ENCODE data around the gene KCNT2. TPM values are rescaled to one million over a fixed set of nuclear protein-coding genes. Genes with fewer than 3 reads are reported as not detected.

Gene KCNT2
- total and polyA plus RNA-seq, 9 of the 15 experiments (the other 6 are each of a cell fraction or from before 2014, with no cell fraction given): 0.13 to 0.73 (median 0.28) TPM

GRCh38 chr1:196637606-196638005 lies 29.4 kb upstream of the KCNT2 start:
- FAIRE-seq: no peak

GRCh38 chr1:196628838-196629237 lies 20.6 kb upstream of the KCNT2 start:
- no peak for DNase-seq (ENCODE audit: extremely low read depth in 1 of 4, low spot score in 3 of 4)
- CTCF ChIA-PET (ENCODE audit: low intra/inter-chr PET ratio): no interaction called here
- H3K4me3 ChIP-seq: no peak overlapping the region
- no peak overlapping the region for H2AFZ ChIP-seq (ENCODE audit: low read depth, low read length)
- no peak overlapping the region for H3K9ac ChIP-seq (ENCODE audit: insufficient read depth in 1 of 2, low read depth in 2 of 2, low read length in 2 of 2)
- H3K4me1 ChIP-seq (replicated peaks in 1 of 2; ENCODE audit: control insufficient read depth in 2 of 2, insufficient read depth in 2 of 2, low read length in 2 of 2): no peaks in the 10 kb centered on the region
- H3K36me3 ChIP-seq (ENCODE audit: control insufficient read depth, insufficient read depth, low read length): no peaks in the 10 kb centered on the region
- POLR2A ChIA-PET: interaction anchor here (1.0 kb wide), 1 partner anchor 10 kb away, joined by 7 read pairs; no protein-coding TSS in a partner anchor
- H3K9me1 ChIP-seq (ENCODE audit: control insufficient read depth, insufficient read depth, low read length): no peaks in the 10 kb centered on the region
- H4K20me1 ChIP-seq (replicated peaks; ENCODE audit: control insufficient read depth, insufficient read depth, low read length): no peaks in the 10 kb centered on the region
- no peaks in the 10 kb centered on the region for H3K27me3 ChIP-seq (ENCODE audit: control insufficient read depth in 2 of 2, insufficient read depth in 2 of 2, low read length in 2 of 2)
- H3K9me3 ChIP-seq (replicated peaks; ENCODE audit: control insufficient read depth, insufficient read depth, low read depth, low read length): 0 out of 2 replicates have a peak, but pooled peaks cover 11% of the 10 kb centered on the region
- no peak for TF ChIP-seq E2F1 (CRISPR knock-in tag; IDR thresholded peaks at IDR 0.05)
- peak; percentile 70 for TF ChIP-seq ZNF280A (IDR thresholded peaks at IDR 0.05; ENCODE audit: low read depth, partially characterized antibody)
- TF ChIP-seq NR3C1 (CRISPR knock-in tag; IDR thresholded peaks at IDR 0.05): no peak
- peak in 1 of 2 experiments; percentile 86; a peak in 1 of 3 replicates for TF ChIP-seq CBX3 (IDR thresholded peaks at IDR 0.05; ENCODE audit: borderline replicate concordance in 1 of 2, low read length in 2 of 2)
- no peak for TF ChIP-seq ZNF384 (IDR thresholded peaks at IDR 0.05; ENCODE audit: low read depth, low read length)
- H3K79me2 ChIP-seq (ENCODE audit: control insufficient read depth, insufficient read depth, low read length): no peaks in the 10 kb centered on the region
- no peak overlapping the region for H3K27ac ChIP-seq (ENCODE audit: extremely low read depth, low read depth, low read length)
- no peak for FAIRE-seq
- intact Hi-C loops (cut with micrococcal nuclease) (no loop called here), in situ Hi-C loops (cut with MboI) (no loop called here)
- no peak overlapping the region for H3K4me2 ChIP-seq (ENCODE audit: insufficient read depth, low read length)
- no TSS peak for BruUV-seq (replicated peaks)
- 30% methylated on average over 3 of the region's 3 CpGs for WGBS (ENCODE audit: insufficient coverage, low coverage, missing lambda C conversion rate)
- ATAC-seq: no peak

More at GRCh38 chr1:196637606-196638005, 29.4 kb upstream of the KCNT2 start:
- TF ChIP-seq ZNF316 (IDR thresholded peaks at IDR 0.05) (no peak), CREBBP (IDR thresholded peaks at IDR 0.05; ENCODE audit: low read depth, low read length) (no peak), ETS2 (tag; IDR thresholded peaks at IDR 0.05; ENCODE audit: borderline replicate concordance, poor library complexity, severe bottlenecking) (no peak)
- Histone ChIP-seq H3K4me2 (ENCODE audit: insufficient read depth, low read length) (no peak overlapping the region), H3K9ac (ENCODE audit: insufficient read depth in 1 of 2, low read depth in 2 of 2, low read length in 2 of 2) (no peak overlapping the region), H3K27ac (ENCODE audit: extremely low read depth, low read depth, low read length) (no peak overlapping the region), H3K36me3 (ENCODE audit: control insufficient read depth, insufficient read depth, low read length) (no peaks in the 10 kb centered on the region), H3K4me1 (replicated peaks in 1 of 2; ENCODE audit: control insufficient read depth in 2 of 2, insufficient read depth in 2 of 2, low read length in 2 of 2) (no peaks in the 10 kb centered on the region), H3K27me3 (ENCODE audit: control insufficient read depth in 2 of 2, insufficient read depth in 2 of 2, low read length in 2 of 2) (no peaks in the 10 kb centered on the region), H3K4me3 (no peak overlapping the region), H4K20me1 (replicated peaks; ENCODE audit: control insufficient read depth, insufficient read depth, low read length) (no peaks in the 10 kb centered on the region), H3K79me2 (ENCODE audit: control insufficient read depth, insufficient read depth, low read length) (no peaks in the 10 kb centered on the region), H3K9me1 (ENCODE audit: control insufficient read depth, insufficient read depth, low read length) (no peaks in the 10 kb centered on the region), H3K9me3 (replicated peaks; ENCODE audit: control insufficient read depth, insufficient read depth, low read depth, low read length) (no peaks in the 10 kb centered on the region), H2AFZ (ENCODE audit: low read depth, low read length) (no peak overlapping the region)
- ATAC-seq: no peak
- no peak for DNase-seq (ENCODE audit: extremely low read depth in 1 of 4, low spot score in 3 of 4)
- intact Hi-C loops (cut with micrococcal nuclease): no loop called here
- BruUV-seq (replicated peaks): no TSS peak
- ChIA-PET POLR2A (no interaction called here), CTCF (ENCODE audit: low intra/inter-chr PET ratio) (no interaction called here)
- WGBS (ENCODE audit: insufficient coverage, low coverage, missing lambda C conversion rate): 28% methylated on average over 6 of the region's 6 CpGs
- in situ Hi-C loops (cut with MboI): no loop called here
